ENCODE results near the gene DENND6A. TPM values are rescaled to one million over a fixed set of nuclear protein-coding genes. Genes with fewer than 3 reads are reported as not detected.

The DENND6A gene
- total RNA-seq (10 to 100 TPM; 13.2 to 29.3 (median 24.7) TPM), polyA plus RNA-seq (10 to 100 TPM in 1 of 3 donors, 1 to 10 TPM in 2; 7.8 to 13.7 (median 10.0) TPM)
- long read RNA-seq, donor 1, full-length matches to known transcripts, result 1 of 1 reads
- long read RNA-seq, donor 1, partial matches to known transcripts, result 0 of 1 reads
- long read RNA-seq, donor 1, other reads (novel, unspliced or antisense), result 0 of 1 reads
- long read RNA-seq, donor 2, full-length matches to known transcripts, result 2 of 2 reads
- long read RNA-seq, donor 2, partial matches to known transcripts, result 0 of 2 reads
- long read RNA-seq, donor 2, other reads (novel, unspliced or antisense), result 0 of 2 reads
- long read RNA-seq, donor 3, full-length matches to known transcripts, result 1 of 1 reads
- long read RNA-seq, donor 3, partial matches to known transcripts, result 0 of 1 reads
- long read RNA-seq, donor 3, other reads (novel, unspliced or antisense), result 0 of 1 reads
- long read RNA-seq, donor 4, full-length matches to known transcripts, result 1 of 3 reads
- long read RNA-seq, donor 4, partial matches to known transcripts, result 0 of 3 reads
- long read RNA-seq, donor 4, other reads (novel, unspliced or antisense), result 2 of 3 reads
- long read RNA-seq, donor 5, partial matches to known transcripts, result 0 of 1 reads
- long read RNA-seq, donor 5, other reads (novel, unspliced or antisense), result 1 of 1 reads
- long read RNA-seq, donor 6, partial matches to known transcripts, result 0 of 1 reads
- long read RNA-seq, donor 6, other reads (novel, unspliced or antisense), result 1 of 1 reads
- long read RNA-seq, donor 7, partial matches to known transcripts, result 0 of 1 reads
- long read RNA-seq, donor 7, other reads (novel, unspliced or antisense), result 0 of 1 reads
- long read RNA-seq, donor 8, full-length matches to known transcripts, result 3 of 10 reads
- long read RNA-seq, donor 8, partial matches to known transcripts, result 7 of 10 reads
- long read RNA-seq, donor 8, other reads (novel, unspliced or antisense), result 0 of 10 reads
- long read RNA-seq, donor 9, result 0 reads
- long read RNA-seq, donor 10, result 0 reads

GRCh38 chr3:57692396-57693147, at the start of gene DENND6A:
TSS of gene DENND6A (minus strand) at chr3:57693077. CDS start at chr3:57693018, 59 bp downstream.
- H3K4me3 ChIP-seq, result peak within 1 kb of the TSS; percentile 71 to 94 (median 81)
- H3K9me3 ChIP-seq (replicated peaks in 1 of 3), result no peaks in the 10 kb centered on the region
- H3K27me3 ChIP-seq, result no peaks in the 10 kb centered on the region
- H3K27ac ChIP-seq, result peak within 1 kb of the TSS; percentile 81 to 99 (median 97)
- 0 to 1% (median 0%) methylated on average over 15 to 67 of the region's 71 CpGs for WGBS, 4 donors
- DNase-seq, result peak; percentile 85 to 96 (median 88)
- no peaks in the 10 kb centered on the region for H3K36me3 ChIP-seq (replicated peaks in 1 of 2)
- TF ChIP-seq CTCF (IDR thresholded peaks at IDR 0.05) (peak in 1 of 6 experiments; percentile 16), POLR2A (IDR thresholded peaks at IDR 0.05) (peak; percentile 96 to 98)
- intact Hi-C loops (cut with DNase I), result loop anchor here in 1 of 2 donors (5.0 kb wide), 1 partner anchor 65 kb away; the partner anchor contains the start of gene SLMAP
- peaks cover 9 to 28% of the 10 kb centered on the region in 2 donors for H3K4me1 ChIP-seq (replicated peaks in 1 of 2)

- Histone ChIP-seq H3K4me3 (no peak overlapping the region), H3K27ac (no peak overlapping the region), H3K27me3 (no peaks in the 10 kb centered on the region), H3K36me3 (replicated peaks in 1 of 2) (no peaks in the 10 kb centered on the region), H3K9me3 (replicated peaks in 1 of 3) (no peaks in the 10 kb centered on the region), H3K4me1 (replicated peaks in 1 of 2) (peaks cover 0 to 10% of the 10 kb centered on the region in 2 donors)
- no peak for TF ChIP-seq POLR2A (IDR thresholded peaks at IDR 0.05)
- no peak for DNase-seq
- intact Hi-C loops (cut with DNase I), result no loop called here
- WGBS, 4 donors, result 86 to 95% (median 92%) methylated on average over 5 of the region's 5 CpGs
Observed at GRCh38 chr3:57740027-57740426, 47.1 kb upstream of the DENND6A start.

GRCh38 chr3:57738391-57738790, 45.5 kb upstream of the DENND6A start:
- no peaks in the 10 kb centered on the region for H3K36me3 ChIP-seq (replicated peaks in 1 of 2)
- H3K9me3 ChIP-seq (replicated peaks in 1 of 3), result no peaks in the 10 kb centered on the region
- H3K27ac ChIP-seq, result peak overlapping the region in 2 of 5 donors; percentile 34 to 37
- TF ChIP-seq POLR2A (IDR thresholded peaks at IDR 0.05) (no peak), CTCF (IDR thresholded peaks at IDR 0.05) (no peak)
- WGBS, 4 donors, result 27 to 37% (median 32%) methylated on average over 5 of the region's 5 CpGs
- no peaks in the 10 kb centered on the region for H3K27me3 ChIP-seq
- DNase-seq, result no peak
- intact Hi-C loops (cut with DNase I), result no loop called here
- peaks cover 0 to 10% of the 10 kb centered on the region in 2 donors for H3K4me1 ChIP-seq (replicated peaks in 1 of 2)
- no peak overlapping the region for H3K4me3 ChIP-seq

GRCh38 chr3:57737840-57738239, 45.0 kb upstream of the DENND6A start:
- DNase-seq, result no peak
- Histone ChIP-seq H3K4me1 (replicated peaks in 1 of 2) (peaks cover 0 to 10% of the 10 kb centered on the region in 2 donors), H3K36me3 (replicated peaks in 1 of 2) (no peaks in the 10 kb centered on the region), H3K4me3 (no peak overlapping the region), H3K27ac (peak overlapping the region in 2 of 5 donors; percentile 34 to 37), H3K27me3 (no peaks in the 10 kb centered on the region), H3K9me3 (replicated peaks in 1 of 3) (no peaks in the 10 kb centered on the region)
- TF ChIP-seq POLR2A (IDR thresholded peaks at IDR 0.05), result no peak
- TF ChIP-seq CTCF (IDR thresholded peaks at IDR 0.05), result no peak
- WGBS, 4 donors, result 79 to 92% (median 89%) methylated on average over 6 to 7 of the region's 7 CpGs
- intact Hi-C loops (cut with DNase I), result no loop called here

Data from adrenal gland (tissue), 19 donors.